Measurements from ENCODE around the gene SCAMP5.

SCAMP5 gene

GRCh38 chr15:75051191-75051608 lies 55.8 kb downstream of the SCAMP5 start:
- Histone ChIP-seq H3K4me3 (ENCODE audit: low read length) (no peak overlapping the region), H3K4me1 (ENCODE audit: control insufficient read depth, insufficient read depth, low read length) (peaks cover 12% of the 10 kb centered on the region), H3K27me3 (replicated peaks; ENCODE audit: control insufficient read depth, insufficient read depth, low read length) (no peaks in the 10 kb centered on the region), H3K9ac (ENCODE audit: low read length) (no peak overlapping the region), H3K9me3 (ENCODE audit: control insufficient read depth, low read length) (no peaks in the 10 kb centered on the region), H3K36me3 (ENCODE audit: control insufficient read depth, insufficient read depth, low read length, severe bottlenecking) (peaks cover 11% of the 10 kb centered on the region)
- DNase-seq (ENCODE audit: low read depth), result no peak

- Histone ChIP-seq H3K9ac (ENCODE audit: low read length) (no peak overlapping the region), H3K9me3 (ENCODE audit: control insufficient read depth, low read length) (no peaks in the 10 kb centered on the region), H3K36me3 (ENCODE audit: control insufficient read depth, insufficient read depth, low read length, severe bottlenecking) (peaks cover 11% of the 10 kb centered on the region), H3K4me3 (ENCODE audit: low read length) (no peak overlapping the region), H3K4me1 (ENCODE audit: control insufficient read depth, insufficient read depth, low read length) (peaks cover 10% of the 10 kb centered on the region), H3K27me3 (replicated peaks; ENCODE audit: control insufficient read depth, insufficient read depth, low read length) (no peaks in the 10 kb centered on the region)
- DNase-seq (ENCODE audit: low read depth), result no peak
Observed at GRCh38 chr15:75051711-75052110, 56.3 kb downstream of the SCAMP5 start.

- H3K4me1 ChIP-seq (ENCODE audit: control insufficient read depth, insufficient read depth, low read length), result peaks cover 5% of the 10 kb centered on the region
- no peak for DNase-seq (ENCODE audit: low read depth)
Observed at GRCh38 chr15:75052972-75053747, 57.8 kb downstream of the SCAMP5 start.

GRCh38 chr15:75053748-75054125 lies 58.4 kb downstream of the SCAMP5 start:
- H3K27me3 ChIP-seq (replicated peaks; ENCODE audit: control insufficient read depth, insufficient read depth, low read length), result no peaks in the 10 kb centered on the region
- H3K4me1 ChIP-seq (ENCODE audit: control insufficient read depth, insufficient read depth, low read length), result peaks cover 5% of the 10 kb centered on the region
- no peak for DNase-seq (ENCODE audit: low read depth)
- H3K9me3 ChIP-seq (ENCODE audit: control insufficient read depth, low read length), result no peaks in the 10 kb centered on the region
- no peak overlapping the region for H3K9ac ChIP-seq (ENCODE audit: low read length)
- H3K36me3 ChIP-seq (ENCODE audit: control insufficient read depth, insufficient read depth, low read length, severe bottlenecking), result peaks cover 7% of the 10 kb centered on the region
- H3K4me3 ChIP-seq (ENCODE audit: low read length), result no peak overlapping the region

More at GRCh38 chr15:75052972-75053747, 57.8 kb downstream of the SCAMP5 start:
- Histone ChIP-seq H3K27me3 (replicated peaks; ENCODE audit: control insufficient read depth, insufficient read depth, low read length) (no peaks in the 10 kb centered on the region), H3K9ac (ENCODE audit: low read length) (no peak overlapping the region), H3K36me3 (ENCODE audit: control insufficient read depth, insufficient read depth, low read length, severe bottlenecking) (peaks cover 11% of the 10 kb centered on the region), H3K9me3 (ENCODE audit: control insufficient read depth, low read length) (no peaks in the 10 kb centered on the region), H3K4me3 (ENCODE audit: low read length) (no peak overlapping the region)

GRCh38 chr15:75054172-75054897 lies 59.0 kb downstream of the SCAMP5 start:
- no peak for DNase-seq (ENCODE audit: low read depth)
- Histone ChIP-seq H3K9ac (ENCODE audit: low read length) (no peak overlapping the region), H3K4me1 (ENCODE audit: control insufficient read depth, insufficient read depth, low read length) (peaks cover 5% of the 10 kb centered on the region), H3K4me3 (ENCODE audit: low read length) (no peak overlapping the region), H3K27me3 (replicated peaks; ENCODE audit: control insufficient read depth, insufficient read depth, low read length) (no peaks in the 10 kb centered on the region), H3K9me3 (ENCODE audit: control insufficient read depth, low read length) (no peaks in the 10 kb centered on the region), H3K36me3 (ENCODE audit: control insufficient read depth, insufficient read depth, low read length, severe bottlenecking) (peaks cover 4% of the 10 kb centered on the region)

- no peak overlapping the region for H3K9ac ChIP-seq (ENCODE audit: low read length)
- H3K9me3 ChIP-seq (ENCODE audit: control insufficient read depth, low read length), result no peaks in the 10 kb centered on the region
- H3K4me1 ChIP-seq (ENCODE audit: control insufficient read depth, insufficient read depth, low read length), result peaks cover 5% of the 10 kb centered on the region
- no peaks in the 10 kb centered on the region for H3K27me3 ChIP-seq (replicated peaks; ENCODE audit: control insufficient read depth, insufficient read depth, low read length)
- no peak overlapping the region for H3K4me3 ChIP-seq (ENCODE audit: low read length)
- DNase-seq (ENCODE audit: low read depth), result no peak
- no peaks in the 10 kb centered on the region for H3K36me3 ChIP-seq (ENCODE audit: control insufficient read depth, insufficient read depth, low read length, severe bottlenecking)
Observed at GRCh38 chr15:75056036-75056435, 60.7 kb downstream of the SCAMP5 start.

GRCh38 chr15:75058127-75058905 lies 63.0 kb downstream of the SCAMP5 start:
- peak; percentile 31 for DNase-seq (ENCODE audit: low read depth)
- no peaks in the 10 kb centered on the region for H3K27me3 ChIP-seq (replicated peaks; ENCODE audit: control insufficient read depth, insufficient read depth, low read length)
- H3K36me3 ChIP-seq (ENCODE audit: control insufficient read depth, insufficient read depth, low read length, severe bottlenecking), result no peaks in the 10 kb centered on the region
- no peak overlapping the region for H3K4me3 ChIP-seq (ENCODE audit: low read length)
- no peak overlapping the region for H3K9ac ChIP-seq (ENCODE audit: low read length)
- peaks cover 15% of the 10 kb centered on the region for H3K4me1 ChIP-seq (ENCODE audit: control insufficient read depth, insufficient read depth, low read length)
- no peaks in the 10 kb centered on the region for H3K9me3 ChIP-seq (ENCODE audit: control insufficient read depth, low read length)

GRCh38 chr15:75059607-75060006 lies 64.2 kb downstream of the SCAMP5 start:
- Histone ChIP-seq H3K27me3 (replicated peaks; ENCODE audit: control insufficient read depth, insufficient read depth, low read length) (no peaks in the 10 kb centered on the region), H3K9ac (ENCODE audit: low read length) (no peak overlapping the region), H3K4me1 (ENCODE audit: control insufficient read depth, insufficient read depth, low read length) (peaks cover 18% of the 10 kb centered on the region), H3K9me3 (ENCODE audit: control insufficient read depth, low read length) (no peaks in the 10 kb centered on the region), H3K36me3 (ENCODE audit: control insufficient read depth, insufficient read depth, low read length, severe bottlenecking) (no peaks in the 10 kb centered on the region), H3K4me3 (ENCODE audit: low read length) (no peak overlapping the region)
- DNase-seq (ENCODE audit: low read depth), result no peak

- DNase-seq (ENCODE audit: low read depth), result no peak
- Histone ChIP-seq H3K4me1 (ENCODE audit: control insufficient read depth, insufficient read depth, low read length) (peaks cover 29% of the 10 kb centered on the region), H3K9me3 (ENCODE audit: control insufficient read depth, low read length) (peaks cover under 1% of the 10 kb centered on the region), H3K4me3 (ENCODE audit: low read length) (no peak overlapping the region), H3K27me3 (replicated peaks; ENCODE audit: control insufficient read depth, insufficient read depth, low read length) (no peaks in the 10 kb centered on the region), H3K36me3 (ENCODE audit: control insufficient read depth, insufficient read depth, low read length, severe bottlenecking) (no peaks in the 10 kb centered on the region), H3K9ac (ENCODE audit: low read length) (no peak overlapping the region)
Observed at GRCh38 chr15:75061272-75061671, 65.9 kb downstream of the SCAMP5 start.

- Histone ChIP-seq H3K4me3 (ENCODE audit: low read length) (no peak overlapping the region), H3K9ac (ENCODE audit: low read length) (no peak overlapping the region), H3K9me3 (ENCODE audit: control insufficient read depth, low read length) (peaks cover 4% of the 10 kb centered on the region), H3K36me3 (ENCODE audit: control insufficient read depth, insufficient read depth, low read length, severe bottlenecking) (no peaks in the 10 kb centered on the region), H3K4me1 (ENCODE audit: control insufficient read depth, insufficient read depth, low read length) (peaks cover 29% of the 10 kb centered on the region), H3K27me3 (replicated peaks; ENCODE audit: control insufficient read depth, insufficient read depth, low read length) (no peaks in the 10 kb centered on the region)
- no peak for DNase-seq (ENCODE audit: low read depth)
Observed at GRCh38 chr15:75062706-75063105, 67.3 kb downstream of the SCAMP5 start.

GRCh38 chr15:75063338-75063737 lies 68.0 kb downstream of the SCAMP5 start:
- peak; percentile 48 for DNase-seq (ENCODE audit: low read depth)
- Histone ChIP-seq H3K36me3 (ENCODE audit: control insufficient read depth, insufficient read depth, low read length, severe bottlenecking) (no peaks in the 10 kb centered on the region), H3K9me3 (ENCODE audit: control insufficient read depth, low read length) (peaks cover 4% of the 10 kb centered on the region), H3K27me3 (replicated peaks; ENCODE audit: control insufficient read depth, insufficient read depth, low read length) (no peaks in the 10 kb centered on the region), H3K9ac (ENCODE audit: low read length) (no peak overlapping the region), H3K4me1 (ENCODE audit: control insufficient read depth, insufficient read depth, low read length) (peaks cover 24% of the 10 kb centered on the region), H3K4me3 (ENCODE audit: low read length) (no peak overlapping the region)

All from adipocyte (in vitro differentiated cells).